H4 (cell line): ENCODE data around the gene NSF. TPM values are rescaled to one million over a fixed set of nuclear protein-coding genes. Genes with fewer than 3 reads are reported as not detected.
"Not testable (repeated sequence)": the region's sequence is repeated elsewhere in the genome, so short reads cannot be mapped to it uniquely, and the experiment has no call there.

Experiments used
- DNase-seq: peaks from one replicate; pipeline ENCODE4 v3.0.0-alpha.2; 2015; ENCODE audit warnings: low spot score
- total RNA-seq: library from RNA; depleted of rRNA; stranded (reverse); fragments of >200 nt; shearing (Covaris generic); gene quantifications from 2 replicates; pipeline ENCODE4 v1.2.3, GENCODE V29; 2014

The NSF gene
- total RNA-seq, 1 experiment from 2014 or later = 68.2 TPM

DNA sequence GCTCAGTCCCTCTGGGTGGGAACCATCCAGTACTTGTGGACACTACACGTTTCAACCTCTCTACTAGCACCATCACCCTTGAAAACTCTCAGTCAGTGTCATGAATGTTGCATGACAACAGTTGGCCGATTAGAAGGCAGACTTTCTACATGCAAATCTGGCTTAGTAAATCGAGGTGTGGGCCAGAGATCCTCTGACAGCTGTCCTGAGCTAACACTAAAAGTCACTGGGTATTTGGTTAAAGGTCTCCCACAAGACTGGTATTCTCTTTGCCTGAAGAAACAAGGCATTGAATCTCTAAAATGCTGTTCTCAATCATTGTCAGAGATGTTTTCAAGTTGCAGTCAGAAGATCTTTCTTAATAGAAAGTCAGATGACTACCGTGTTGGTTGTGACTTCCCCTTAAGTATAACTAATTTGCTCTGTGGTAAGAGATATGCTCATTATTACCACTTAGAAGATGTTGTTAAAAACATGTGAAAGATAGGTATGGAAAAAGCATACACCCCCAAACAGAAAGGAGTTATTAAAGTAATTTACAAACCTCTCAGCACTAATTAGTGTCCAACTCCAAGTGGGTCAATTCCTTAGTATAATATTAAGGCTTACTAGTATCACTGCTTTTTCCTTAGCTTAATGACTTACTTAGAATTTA, 165.7 kb downstream of the NSF start:
- no peak for DNase-seq

DNA sequence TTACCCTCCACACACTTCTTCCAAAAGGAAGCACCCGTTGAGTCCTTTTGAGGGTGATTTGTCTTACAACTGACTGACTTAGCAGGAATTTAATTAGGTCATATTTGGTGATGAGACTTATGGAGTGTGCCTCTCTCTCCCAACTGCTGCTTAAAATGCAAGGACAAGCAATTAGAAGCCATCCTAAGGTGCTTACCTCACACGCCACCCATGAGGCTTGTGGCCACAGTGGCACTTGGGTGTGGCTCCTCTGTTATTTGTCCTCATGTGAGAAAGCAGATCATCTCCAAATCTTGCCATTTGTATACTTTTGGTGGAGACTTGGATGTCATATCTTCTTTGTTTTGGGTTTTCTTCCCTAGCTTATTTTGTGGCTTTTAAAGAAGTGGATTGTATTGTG, 166.4 kb downstream of the NSF start:
- no peak for DNase-seq

GRCh38 chr17:46757588-46757987, 167.1 kb downstream of the NSF start:
- not testable (repeated sequence) for DNase-seq

- peak; percentile 47 for DNase-seq
Observed at GRCh38 chr17:46758614-46759013, 168.1 kb downstream of the NSF start.

- no peak for DNase-seq
Observed at GRCh38 chr17:46759141-46759540, 168.7 kb downstream of the NSF start.

DNA sequence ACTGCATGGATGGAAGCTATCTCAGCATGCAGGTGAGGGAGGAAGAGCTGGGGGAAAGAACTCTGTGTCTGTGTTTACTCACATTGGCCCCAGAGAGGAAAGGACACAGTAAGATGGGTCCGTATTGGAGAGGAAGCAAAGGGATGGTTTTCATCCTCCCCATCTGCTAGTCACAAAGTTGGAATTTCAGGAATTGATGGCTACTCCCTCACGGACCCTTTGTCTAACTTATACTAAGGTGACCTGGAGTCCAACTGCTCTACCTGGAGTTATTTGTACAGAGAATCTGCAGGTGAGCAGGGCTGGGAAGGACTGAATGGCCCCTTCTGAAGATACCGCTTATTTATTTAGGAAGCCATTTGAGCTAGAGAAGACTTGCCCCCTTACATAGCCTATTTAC, 172.9 kb downstream of the NSF start:
- no peak for DNase-seq

- DNase-seq = no peak
Observed at GRCh38 chr17:46764000-46764708, 173.7 kb downstream of the NSF start.

DNA sequence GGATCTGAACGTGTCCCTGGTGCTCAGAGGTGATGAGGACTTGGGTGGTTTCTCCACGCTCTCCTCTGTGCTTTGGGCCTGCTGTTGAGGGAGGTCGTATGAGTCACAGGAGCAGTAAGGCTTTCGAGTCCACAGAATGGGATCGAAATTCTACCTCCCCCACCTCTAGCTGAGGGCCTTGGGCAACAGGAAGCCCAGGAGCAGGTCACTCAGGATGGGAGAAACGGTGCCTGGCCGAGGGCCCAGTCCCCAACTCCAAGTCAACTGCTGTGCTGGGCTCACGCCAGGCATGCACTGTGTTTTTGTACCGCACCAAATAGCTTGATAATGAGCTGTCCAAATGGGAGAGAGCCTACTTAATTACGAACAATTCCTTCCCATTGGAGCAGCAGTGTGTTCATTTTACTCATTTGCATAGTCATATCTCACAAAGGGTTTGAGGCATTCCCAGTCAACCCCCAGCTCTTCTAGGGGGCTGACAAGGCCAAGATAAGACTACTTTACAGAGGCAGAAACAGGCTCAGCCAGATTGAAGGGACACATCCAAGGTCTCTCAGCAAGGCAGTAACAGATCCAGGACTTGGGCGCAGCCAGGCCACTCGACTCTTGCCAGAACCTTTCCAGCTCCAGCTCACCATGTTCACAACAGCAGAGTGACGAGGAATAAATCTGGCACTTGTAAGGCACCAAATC, 174.4 kb downstream of the NSF start:
- DNase-seq = peak; percentile 89

DNA sequence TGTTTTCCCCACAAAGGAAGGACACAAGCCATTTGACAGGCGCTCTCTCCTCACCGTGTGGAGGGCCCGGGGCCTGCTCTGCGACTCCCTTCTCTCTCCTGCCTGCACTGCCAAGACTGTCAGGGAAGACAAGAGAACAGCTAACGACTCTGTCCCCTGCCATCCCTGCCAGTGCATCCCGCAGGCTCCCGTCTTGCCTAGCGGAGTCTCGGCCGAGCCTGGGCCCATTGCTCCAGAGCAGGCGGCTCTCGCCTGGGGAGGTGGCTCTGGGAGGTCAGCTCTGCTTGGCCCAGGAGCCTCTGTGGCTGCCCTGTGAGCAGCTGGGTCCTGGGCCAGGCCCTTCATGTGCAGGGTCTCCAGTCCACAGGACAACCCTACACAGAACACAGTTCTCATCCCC, 175.0 kb downstream of the NSF start:
- DNase-seq = no peak

DNA sequence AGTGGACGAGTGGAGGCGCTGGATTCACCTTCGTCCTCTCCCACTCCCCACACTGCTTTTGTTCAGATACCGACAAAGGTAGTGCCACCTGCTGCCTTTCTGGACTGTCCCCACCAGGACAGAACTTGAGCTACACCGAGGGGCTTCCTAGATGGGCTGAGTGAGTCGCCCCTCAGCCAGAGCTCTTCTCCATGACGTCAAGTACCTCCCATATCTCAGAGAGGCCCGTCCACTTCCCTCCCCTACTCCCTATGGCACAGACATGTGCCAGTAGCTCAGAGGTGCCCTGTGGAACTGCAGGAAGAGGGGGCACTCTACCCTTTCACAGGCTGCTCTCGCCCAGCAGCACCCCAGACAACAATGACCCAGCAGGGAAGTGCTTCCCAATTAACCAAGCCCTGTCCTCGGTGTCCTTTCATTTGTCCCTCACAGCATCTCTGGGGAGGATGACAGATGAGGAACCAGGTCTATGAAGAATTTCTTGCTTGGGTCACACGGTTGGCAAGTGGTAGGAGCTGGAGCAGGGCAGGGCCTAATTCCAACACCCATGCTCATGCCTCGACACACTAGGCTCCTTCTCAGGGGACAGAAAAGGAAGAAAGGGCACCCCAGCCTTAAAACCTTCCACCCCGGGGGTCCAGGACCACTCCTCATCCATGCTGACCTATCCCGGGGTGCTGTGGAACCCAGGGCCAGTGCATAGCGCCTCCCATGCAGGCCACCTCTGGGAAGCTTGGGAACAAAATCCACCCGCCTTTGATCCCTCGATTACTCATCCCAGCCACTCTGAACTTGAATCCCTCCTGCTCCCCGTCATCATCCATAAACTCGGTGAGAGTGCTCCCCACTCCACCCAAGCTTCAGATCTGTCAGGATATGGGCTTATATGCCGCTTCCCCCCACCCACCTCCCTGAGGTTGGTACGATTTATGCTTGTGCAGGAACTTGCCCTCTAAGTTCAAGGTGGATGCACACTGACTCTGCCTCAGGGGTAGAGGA, 176.3 kb downstream of the NSF start:
- no peak for DNase-seq

DNA sequence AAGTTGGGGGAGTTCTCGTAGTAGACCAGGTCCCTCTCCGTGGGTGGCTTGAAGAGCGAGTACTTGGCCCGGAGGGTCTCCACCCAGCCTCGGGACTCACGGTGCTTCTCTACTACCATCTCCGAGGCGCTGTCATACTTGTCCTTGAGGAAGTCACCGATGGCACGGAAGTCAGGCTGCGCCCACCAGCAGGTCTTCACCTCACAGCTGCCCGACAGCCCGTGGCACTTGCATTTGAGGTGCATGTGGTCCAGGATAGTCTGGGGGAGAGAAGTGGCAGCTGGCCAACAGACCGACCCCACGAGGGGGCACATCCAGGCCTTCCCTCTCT, 178.0 kb downstream of the NSF start:
- DNase-seq = no peak

- not testable (repeated sequence) for DNase-seq
Observed at GRCh38 chr17:46768896-46769295, 178.4 kb downstream of the NSF start.

GRCh38 chr17:46769531-46770438, 179.3 kb downstream of the NSF start:
- no peak for DNase-seq

DNA sequence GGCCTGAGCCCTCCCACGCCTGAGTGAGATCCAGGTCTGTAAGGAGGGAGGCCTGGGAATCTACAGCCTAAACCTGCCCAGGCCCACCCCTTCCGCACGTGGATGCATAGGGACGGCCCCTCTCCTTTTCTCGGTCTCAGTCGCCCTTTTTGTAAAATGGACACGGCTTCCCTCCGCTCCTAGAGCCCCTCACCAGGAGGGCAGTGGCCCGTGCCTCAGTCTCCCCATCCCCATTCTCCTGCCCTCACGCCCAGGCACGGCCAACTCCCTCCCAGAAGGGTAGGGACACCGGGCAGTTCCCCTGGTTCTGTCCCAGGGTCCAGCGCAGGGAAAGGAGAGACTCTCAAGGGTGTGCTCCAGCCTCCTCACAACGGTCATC, 180.0 kb downstream of the NSF start:
- no peak for DNase-seq

GRCh38 chr17:46770818-46771560, 180.5 kb downstream of the NSF start:
- no peak for DNase-seq

- no peak for DNase-seq
Observed at GRCh38 chr17:46771561-46772474, 181.3 kb downstream of the NSF start.

DNA sequence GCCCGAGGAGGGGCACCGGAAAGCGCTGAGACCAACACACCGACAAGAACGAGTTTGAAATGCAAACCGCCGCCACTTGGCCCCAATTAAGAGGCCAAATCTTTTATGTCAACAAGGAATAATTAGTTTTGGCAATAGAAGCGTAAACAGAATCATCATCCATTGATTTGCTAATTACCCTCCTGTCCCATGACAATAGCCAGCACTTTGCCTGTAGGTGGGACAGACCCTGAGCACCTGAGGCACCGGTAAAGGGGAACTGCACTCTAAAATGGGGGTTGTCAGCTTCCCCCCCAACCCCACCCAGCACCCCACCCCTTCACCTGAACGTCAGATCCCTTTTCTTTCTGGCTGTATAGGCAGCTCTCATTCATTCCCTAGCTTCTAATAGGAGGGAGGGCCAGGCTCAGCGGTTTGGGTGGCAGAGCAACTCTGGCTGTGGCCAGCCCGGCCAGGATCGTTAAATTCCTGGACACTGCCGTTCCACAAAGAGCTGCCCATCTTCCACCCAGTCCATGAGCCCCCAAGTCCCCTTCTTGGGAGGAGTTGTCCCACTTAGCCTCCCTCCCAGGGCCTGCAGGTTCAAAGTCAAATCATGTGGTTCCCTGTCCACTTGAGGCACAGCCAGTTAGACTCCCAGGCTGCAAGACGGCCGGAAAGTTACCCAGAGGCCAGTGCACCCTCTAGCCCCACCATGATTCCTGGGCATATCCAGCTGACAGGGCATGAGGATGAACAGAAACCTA, 182.2 kb downstream of the NSF start:
- no peak for DNase-seq

DNA sequence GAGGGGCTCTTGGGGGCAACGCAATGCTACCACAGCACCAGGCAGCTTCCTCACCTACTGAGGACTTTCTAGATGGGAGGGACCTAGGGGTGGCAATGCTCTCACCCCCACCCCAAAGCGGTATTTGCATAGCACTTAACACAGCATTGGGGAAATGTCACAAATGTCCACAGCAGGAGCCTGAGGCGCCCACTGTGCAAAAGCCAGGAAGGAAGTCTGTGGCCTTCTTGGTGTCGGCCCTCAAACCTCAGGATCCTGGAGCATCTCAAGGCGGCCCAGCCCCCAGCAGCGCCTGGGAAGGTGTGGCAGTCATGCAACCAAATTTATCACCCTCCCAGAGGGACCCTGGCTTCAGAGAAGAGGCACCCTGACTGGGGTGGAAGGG, 182.7 kb downstream of the NSF start:
- DNase-seq = no peak
